ENCODE measurements around the gene ATP6V1G2. TPM values are rescaled to one million over a fixed set of nuclear protein-coding genes. Genes with fewer than 3 reads are reported as not detected.

The ATP6V1G2 gene
- total and polyA plus RNA-seq, 2 of the 8 experiments (the other 6 are each of a cell fraction or from before 2014, with no cell fraction given), result 3.0 to 5.7 TPM

DNA sequence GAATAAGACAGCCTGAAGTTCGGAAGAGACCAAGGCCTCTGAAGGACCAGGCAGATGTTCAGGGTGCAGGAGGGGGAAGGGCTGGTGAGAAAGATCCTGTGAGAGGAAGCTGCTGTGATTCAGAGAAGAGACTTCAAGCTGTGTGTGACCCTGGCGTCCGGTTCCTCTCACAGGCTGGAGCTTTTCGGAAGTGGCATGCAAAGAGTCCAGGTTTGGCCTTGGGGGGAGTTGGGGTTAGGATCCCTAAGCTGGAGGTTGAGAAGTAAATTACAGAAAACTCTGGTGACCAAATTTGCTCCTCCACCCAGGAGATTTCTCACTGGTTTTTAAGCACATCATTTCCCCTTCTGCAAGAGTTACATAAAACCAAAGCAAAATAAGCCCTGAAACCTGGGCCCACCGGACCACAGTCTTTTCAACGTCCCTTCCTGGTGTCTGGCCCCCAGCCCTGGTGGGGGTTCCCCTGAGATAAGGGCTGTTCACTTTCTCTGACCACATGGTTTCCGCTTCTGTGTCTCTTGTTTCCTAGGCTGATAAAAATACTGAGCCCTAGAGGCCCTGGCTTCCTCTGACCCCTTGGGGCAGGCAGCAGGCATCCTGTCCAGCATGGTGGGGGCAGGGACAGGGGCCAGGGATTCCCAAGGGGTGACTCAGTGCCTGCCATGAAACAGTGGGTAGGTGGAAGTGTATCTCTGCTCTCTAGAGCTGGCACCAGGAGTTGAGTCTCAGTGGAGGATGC, 13.7 kb upstream of the ATP6V1G2 start (continued):
- TF ChIP-seq CEBPB (IDR thresholded peaks at IDR 0.05; ENCODE audit: low read depth, low read length) (no peak), RFX5 (IDR thresholded peaks at IDR 0.05; ENCODE audit: borderline replicate concordance, low read depth, low read length) (no peak), CBX8 (IDR thresholded peaks at IDR 0.05; ENCODE audit: borderline replicate concordance, low read depth, low read length) (no peak), SUZ12 (IDR thresholded peaks at IDR 0.05; ENCODE audit: low read length) (no peak), KDM1A (IDR thresholded peaks at IDR 0.05; ENCODE audit: borderline replicate concordance, low read length) (no peak), POLR2A (IDR thresholded peaks at IDR 0.05; ENCODE audit: control extremely low read depth in 1 of 2, low read depth in 2 of 2, low read length in 2 of 2) (no peak)
- TF ChIP-seq, protein P1, sequence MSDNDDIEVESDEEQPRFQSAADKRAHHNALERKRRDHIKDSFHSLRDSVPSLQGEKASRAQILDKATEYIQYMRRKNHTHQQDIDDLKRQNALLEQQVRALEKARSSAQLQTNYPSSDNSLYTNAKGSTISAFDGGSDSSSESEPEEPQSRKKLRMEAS (IDR thresholded peaks at IDR 0.05), result no peak

Data from H1 (cell line).